Stimulated activated CD8-positive, alpha-beta memory T cell treated with anti-CD3 and anti-CD28 coated beads, Interleukin-2, amount 100 ng/mL, for 1 hour (primary cell): Measurements from ENCODE around the gene TLE4.

ENCODE experiments used
- DNase-seq, 2 donors: peaks; one replicate each; pipeline ENCODE4 v3.0.0-alpha.2; 2020; ENCODE audit warnings: low read depth in 2 of 2

Gene TLE4

DNA sequence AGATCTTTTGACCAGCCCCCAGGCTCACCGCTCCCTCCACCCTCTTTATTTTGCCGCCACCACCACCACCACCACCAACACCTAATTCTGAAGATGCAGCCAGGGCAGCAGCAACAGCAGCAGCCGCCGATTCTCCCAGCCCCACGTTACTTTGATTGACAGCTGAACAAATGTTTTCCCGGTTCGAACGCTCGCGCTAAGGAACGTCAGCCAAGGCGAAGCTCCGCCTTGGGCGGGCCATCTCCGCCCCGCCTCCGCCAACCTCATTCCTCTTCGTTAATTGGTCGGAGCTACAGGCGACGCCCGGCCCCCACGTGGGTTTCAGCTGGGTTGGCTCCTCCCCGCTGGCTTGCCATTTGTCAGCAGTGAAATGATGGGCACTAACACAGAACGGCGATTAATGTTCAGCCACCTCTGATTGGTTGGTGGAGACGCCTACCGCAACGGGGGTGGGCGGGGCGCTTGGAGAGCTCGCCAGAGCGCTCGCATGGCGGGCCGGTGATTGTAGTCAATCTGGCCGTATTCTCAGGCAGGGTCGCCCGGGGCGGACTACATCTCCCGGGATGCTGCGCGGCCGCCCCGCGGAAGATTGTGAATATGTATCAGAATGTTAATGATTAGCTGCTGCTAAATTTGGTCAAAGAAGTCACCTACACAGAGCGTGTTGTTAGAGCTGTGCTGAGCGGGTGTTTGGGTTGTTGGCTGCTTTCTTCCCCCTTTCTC is at the start of gene TLE4:
TLE4 (plus strand) TSS at position 657 of the 723 bp plus-strand sequence. CDS start 826 bp downstream, outside the sequence.
- DNase-seq: peak; percentile 99

DNA sequence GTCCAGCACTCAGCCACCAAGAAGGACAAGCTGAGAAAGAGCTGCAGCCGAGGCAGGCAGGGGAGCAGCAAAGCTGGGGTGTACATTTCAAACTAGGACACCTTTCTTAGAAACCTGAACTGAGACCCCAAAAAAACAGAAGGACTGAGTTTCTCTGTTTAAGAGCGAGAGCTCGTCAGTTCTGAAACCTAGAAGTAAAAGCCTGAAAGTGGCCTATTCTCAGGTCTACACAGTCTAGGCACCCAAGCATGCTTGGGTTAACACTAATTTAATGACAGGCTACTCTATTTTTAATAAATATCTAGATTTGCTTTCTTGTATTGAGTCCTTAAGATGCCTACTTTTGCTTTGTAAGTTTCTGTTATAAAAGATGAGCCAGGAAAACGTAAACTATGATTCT is 49.0 kb upstream of the TLE4 start:
- DNase-seq: no peak

DNA sequence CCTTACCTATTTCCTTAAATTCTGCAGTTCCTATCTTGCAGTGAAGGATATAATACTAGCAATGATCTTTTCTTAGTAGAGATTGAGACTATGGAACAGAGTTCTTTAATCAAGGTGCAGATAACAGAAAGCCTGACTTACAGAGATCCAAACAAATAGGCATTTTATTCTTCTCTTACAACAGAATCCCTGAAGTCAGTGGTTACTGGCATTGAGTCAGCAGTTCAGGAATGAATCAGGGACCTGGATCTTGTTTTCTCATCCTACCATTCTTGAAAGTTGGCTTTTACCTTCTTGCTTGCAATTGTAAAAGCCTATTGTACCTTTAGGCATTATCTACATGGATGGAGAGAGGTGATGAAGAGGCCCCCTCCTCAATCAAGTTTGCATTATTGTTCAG is 47.5 kb upstream of the TLE4 start:
- no peak for DNase-seq

DNA sequence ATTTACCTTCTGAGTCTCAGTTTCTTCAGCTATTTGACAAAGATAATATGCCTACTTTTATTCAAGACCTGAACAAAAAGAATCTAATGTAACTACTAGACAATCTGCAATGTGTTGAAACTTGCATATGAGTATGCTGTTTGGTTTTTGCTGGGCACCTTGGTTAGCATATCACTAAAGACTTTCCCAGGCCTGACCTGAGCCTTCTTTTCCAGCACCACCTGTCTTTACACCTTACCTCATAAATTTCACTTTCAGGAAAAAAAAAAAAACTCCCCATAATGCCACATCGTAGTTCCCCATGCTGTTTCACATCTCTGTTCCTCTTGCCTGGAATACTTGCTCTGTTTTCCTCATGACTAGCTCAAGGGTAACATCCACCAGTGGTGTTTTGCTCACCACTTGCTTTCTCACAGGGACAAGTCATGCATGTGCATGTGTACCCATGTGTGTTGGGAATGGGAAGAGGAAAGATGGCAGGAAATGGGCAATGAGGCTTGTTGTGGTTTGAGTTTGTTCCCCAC is 45.6 kb upstream of the TLE4 start:
- no peak for DNase-seq

DNA sequence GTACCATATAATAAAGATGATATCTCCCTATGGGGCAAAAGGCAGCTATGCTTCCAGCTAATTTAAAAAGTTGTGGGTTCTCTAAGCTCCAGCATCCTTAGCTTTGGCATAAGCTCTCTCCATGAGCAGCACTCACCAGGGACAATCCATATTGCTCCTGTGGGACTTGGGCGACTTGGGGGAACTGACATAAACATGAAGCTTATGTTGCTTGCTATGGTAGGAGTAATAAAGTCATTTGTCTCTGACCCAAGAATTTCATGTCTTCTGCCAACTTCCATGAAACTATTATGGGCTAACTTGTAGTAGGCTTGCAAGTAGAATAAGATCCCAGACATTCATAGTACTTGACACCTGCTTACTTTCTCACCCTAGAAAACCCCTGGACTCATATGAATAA is 36.2 kb upstream of the TLE4 start:
- no peak for DNase-seq

DNA sequence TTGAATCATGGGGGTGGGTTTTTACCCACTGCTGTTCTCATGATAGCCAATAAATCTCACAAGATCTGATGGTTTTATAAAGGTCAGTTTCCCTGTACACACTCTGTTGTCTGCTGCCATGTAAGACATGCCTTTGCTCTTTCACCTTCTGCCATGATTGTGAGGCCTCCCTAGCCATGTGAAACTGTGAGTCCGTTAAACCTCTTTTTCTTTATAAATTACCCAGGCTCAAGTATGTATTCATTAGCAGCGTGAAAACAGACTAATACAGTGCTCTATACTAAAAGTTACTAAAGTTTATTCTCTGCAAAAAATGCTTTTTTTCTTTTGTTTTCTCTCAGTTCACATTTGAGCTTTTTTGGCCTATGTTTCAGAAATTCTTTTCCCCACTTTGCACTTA is 33.9 kb upstream of the TLE4 start:
- no peak for DNase-seq

DNA sequence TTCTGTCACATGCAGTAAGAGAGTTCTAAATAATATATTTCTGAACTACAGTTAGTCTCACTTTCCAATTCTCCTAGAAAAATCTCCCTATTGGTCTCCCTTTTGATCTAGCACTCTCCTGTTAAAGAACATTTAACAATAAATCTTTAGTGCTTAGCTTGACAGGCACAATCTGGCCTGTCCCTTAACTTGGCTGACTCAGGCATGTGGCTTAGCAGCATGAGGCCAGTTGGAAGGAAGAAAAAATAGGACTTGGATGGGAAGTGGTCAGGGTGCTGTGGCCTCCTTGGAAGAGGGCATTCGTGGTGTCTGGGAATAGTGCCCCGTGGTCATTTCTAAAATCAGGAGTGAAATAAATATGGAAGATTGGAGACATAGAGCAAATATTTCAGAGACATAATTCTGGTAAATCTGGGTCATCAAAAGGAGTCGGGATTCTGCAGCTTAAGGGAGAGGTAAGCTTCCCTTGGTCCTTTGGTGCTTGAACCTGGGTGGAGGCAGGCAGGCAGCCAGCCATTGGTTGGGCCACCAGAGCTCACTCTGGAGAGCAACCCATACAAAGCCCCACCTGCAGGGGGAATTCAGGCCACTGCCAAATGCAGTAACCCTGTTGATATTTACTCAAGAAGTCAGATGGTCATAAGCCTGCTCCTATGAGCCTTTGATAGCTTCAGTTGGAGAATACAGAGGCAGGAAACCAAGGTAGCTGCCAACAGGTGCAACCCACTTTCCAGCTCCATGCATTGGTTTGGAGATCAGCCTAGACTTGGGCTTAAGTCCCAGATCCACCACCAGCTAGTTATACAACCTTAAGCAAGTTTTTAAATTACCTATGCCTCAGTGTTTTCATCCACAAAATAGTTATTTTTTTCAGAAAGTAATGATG is 28.8 kb upstream of the TLE4 start:
- DNase-seq: no peak

DNA sequence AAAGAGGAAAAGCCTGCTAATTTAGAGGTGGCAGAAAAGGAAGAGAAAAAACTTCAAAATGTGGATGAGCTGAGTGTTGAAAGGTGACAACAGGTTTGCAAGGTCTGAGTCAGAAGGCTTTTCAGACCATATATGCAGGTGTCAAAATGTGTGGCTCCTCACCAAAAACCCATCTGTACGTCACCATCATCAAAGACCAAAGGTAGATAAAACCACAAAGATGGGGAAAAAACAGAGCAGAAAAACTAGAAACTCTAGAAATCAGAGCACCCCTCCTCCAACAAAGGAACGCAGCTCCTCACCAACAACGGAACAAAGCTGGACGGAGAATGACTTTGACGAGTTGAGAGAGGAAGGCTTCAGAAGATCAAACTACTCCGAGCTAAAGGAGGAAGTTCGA is 27.4 kb upstream of the TLE4 start:
- DNase-seq: peak in 1 of 2 donors; percentile 4

DNA sequence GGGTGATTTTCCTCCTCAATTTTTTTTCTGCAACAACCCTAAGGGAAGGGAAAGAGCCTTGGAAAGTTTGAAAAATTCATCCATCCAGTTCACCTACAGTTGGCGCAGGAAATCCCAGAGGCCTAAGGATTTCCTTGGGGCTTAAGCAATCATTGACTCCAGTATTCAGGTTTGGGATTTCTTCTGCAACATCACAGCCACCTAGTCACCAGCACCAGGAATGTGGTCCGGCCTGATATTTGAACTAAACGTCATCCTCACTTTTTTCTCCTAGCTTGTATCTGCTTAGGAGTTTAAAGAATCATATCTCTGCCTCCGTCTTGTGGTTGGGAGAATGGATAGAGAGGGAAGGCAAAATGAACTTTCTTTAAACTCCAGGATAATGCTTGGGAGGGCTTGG is 20.2 kb upstream of the TLE4 start:
- no peak for DNase-seq

DNA sequence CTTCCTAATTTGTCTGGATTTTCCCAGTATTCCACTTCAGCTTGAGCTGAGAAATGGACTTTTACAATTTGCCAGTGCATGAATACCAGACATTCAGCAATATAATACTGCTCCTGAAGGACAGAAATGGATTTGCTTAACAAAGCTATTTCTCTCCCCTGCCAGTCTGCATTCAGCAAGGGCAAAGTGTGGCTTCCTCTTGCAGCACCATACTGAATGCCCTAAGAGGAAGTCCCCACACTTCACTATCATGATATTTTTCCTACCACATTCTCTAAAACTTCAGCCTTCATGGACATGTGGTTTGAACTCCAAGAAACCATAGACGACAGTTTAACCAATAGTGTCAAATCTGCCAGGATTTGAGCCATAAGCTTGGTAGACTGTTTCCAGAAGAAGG is 19.8 kb upstream of the TLE4 start:
- no peak for DNase-seq

DNA sequence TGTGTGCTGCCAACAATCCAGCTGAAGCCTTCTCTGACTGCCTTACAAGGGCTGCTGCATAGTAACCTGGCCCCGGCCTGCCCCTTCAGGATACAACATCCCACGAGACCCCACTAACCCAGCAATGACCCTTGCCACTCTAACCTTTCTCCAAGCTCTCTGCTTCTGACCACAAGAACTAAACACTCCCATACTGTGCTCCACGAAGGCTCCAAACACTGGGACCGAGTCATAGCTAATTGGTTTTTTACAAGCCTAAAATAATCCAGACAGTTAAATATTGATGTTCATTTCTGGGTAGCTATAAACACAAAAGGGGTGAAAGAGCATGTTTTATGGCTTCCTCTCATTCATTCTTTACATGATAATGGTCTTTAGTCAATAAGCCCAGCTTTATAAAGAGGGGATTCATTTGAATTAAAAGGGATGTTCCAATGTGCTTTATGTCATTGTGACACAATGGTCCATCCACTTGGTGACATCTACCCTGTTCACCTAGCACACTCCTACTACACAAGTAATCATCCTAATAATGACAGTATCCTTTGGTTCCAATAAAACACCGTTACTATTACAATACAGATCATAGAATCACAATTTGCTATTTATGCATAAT is 16.2 kb upstream of the TLE4 start:
- no peak for DNase-seq

DNA sequence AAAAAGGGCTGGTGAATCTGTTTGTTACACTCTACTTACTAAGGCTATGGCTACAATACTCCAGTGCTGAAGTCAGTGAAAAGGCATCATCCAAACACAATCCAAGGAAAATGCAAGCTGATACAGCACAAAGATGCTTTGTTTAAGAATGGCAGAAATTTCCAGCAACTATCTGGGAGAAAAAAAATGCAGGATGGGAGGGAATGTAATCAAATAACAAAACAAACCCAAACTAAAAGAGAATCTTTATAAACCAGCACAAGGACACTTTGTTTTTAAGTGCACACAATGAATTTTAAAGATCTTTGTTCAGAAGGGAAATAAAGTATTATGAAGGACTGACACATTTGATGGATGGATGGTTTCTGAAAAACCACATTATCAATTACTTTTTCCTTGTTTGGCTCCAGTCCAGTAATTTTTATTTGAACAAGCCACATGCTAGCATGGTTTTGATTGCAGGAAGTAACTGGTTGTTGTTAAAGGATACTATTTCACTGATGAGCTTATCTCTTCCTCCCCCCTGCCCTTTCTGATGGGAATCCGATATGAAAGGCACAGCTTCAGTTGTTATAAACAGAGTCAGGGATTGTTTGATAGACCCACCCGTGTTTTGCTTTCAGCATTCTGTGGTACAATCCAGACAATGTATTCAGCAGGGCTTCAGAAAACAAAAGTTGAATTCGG is 12.1 kb upstream of the TLE4 start:
- no peak for DNase-seq

DNA sequence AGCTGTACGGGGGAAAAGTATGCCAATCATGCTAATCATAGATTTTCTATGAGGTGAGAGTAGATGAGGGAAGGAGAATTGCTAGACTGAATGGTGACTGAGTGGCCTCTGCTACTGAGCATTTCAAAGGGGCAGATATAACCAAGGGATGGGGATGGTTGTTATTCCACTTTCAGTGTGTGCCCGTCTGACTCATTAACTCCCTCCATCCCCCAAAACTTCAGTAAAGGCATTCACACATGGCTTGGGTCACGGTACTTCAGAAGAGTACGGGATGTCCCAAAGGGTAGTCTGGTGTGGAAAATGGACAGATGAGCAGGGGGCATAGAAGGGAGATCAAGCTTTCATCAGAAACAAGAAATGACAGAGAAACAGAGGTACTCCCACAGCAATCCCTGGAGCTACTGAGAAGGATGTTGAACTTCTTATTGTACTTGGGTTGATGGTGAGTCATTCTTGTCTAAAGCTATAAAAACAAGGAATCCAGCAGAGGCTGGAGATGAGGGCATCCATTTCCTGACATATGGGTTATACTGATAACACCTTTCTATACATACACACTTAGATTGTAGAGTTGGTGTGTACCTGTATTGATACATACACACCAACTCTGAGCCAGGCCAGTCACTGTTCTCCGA is 8.9 kb upstream of the TLE4 start:
- DNase-seq: no peak

DNA sequence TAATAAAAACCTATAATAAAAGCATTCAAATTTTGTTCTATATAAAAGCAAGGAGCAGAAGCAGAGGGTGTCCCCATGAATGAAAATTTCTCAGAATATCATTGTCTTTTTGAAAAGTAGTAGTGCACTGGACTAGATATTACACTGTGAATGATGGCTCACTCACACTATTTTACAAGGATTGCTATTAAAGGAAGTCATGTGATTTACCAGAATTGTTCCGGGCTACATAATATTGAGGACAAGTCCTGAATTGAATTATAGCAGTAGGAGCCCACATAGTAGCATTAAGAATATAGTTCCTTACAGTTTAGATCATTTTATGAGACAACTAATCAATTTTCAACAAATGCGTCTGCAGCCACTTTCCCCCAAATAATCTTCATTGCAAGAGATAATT is 7.7 kb upstream of the TLE4 start:
- DNase-seq: no peak

DNA sequence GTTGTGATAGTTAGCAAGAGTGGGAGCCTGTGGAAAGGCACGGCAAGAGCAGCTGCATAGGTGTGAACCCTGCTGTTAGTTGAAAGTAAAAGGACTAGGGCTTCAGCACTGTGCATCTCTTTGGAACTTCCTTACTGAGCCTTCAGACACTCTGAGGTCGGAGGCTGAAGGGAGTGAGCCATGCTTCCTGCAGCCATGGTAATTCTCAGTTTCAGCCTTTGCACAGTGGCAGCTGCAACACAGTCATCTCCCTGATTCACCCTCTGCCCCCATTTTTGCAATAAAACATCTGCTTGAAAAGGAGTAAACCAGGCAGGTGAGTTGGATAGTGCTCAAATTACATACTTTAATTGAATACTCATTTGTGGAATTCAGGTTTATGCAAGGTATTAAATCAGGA is 6.5 kb upstream of the TLE4 start:
- DNase-seq: no peak

DNA sequence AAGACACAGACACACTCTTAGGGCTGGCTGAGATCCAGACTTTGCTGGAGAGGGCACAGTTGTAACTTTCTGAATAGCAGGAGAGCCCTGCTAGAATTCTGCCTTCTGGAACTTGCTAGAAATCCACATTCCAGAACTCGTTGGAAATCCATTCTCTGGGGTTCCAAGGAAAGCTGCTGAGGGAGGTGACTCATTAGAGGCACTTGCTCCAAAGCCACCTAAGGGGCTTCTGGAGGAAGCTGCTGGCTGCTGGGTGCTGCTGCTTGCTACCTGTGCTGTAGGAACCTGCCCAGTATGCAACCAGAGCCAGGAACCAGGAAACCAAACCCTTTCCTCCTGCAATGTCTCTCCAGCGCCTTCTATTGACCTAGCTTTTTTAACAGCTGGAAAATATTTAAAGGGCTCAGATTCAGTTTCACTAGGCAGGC is 4.1 kb upstream of the TLE4 start:
- DNase-seq: no peak

DNA sequence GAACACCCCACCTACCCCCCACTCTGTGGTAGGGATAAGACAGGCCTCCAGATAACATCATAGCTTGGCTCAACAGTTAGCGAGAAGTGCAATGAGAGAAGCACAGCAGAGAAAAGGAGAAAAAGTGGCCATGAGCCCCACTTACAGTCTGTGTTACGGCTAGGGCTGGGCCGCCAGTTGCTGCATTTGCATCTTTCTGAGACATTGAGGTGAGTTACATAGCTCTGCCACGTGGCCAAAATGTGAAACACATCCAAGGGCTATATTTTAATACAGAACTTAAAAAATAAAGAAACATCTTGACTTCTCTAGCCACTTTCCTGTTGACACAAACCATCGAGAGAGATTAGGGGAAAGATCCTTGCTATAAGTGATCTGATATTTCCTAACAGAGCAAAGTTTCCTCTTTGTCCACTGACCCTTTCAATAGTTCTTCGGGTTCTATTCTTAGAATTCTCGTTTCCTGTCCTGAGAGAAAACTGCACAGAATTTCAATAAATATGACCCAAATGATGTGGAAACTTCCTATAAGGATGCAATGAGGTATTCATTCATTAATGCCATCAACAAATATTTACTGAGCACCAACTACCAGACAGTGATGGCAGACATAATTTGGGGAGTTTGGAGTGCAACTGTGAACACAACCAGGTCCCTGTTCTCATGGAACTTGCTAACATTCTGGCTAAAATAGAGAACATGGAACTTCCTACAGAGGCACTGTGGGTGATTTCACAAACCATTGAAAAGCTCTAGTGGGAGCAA is 3.2 kb upstream of the TLE4 start:
- DNase-seq: no peak

DNA sequence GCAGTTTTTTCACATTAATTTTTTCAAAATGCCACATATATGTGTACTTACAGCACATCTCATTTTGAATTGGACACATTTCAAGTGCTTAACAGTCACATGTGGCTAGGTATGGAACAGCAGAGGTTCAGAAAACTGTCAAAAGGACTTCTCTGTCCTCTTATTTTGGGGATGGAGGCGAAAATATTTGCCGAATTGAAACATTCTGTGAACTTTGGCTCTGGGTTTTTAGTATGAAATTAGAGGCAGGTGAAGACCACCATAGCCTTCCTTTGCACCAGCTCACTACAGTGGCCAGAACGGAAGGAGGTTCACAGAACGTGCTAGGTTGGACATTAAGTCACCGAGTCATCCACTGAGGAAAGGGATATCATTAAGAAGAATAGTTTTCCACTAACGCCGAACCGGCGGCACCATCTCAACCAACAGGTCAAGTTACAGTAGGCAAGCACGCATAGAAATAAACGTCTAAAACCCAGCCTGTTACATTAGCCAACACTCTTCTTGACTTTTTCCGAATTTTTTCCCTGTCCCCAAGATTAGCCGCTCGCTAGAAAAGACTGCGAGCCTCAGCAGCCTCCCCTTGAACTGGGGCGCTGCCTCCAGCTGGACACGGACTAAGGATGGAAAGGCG is 1.8 kb upstream of the TLE4 start:
- DNase-seq: no peak

DNA sequence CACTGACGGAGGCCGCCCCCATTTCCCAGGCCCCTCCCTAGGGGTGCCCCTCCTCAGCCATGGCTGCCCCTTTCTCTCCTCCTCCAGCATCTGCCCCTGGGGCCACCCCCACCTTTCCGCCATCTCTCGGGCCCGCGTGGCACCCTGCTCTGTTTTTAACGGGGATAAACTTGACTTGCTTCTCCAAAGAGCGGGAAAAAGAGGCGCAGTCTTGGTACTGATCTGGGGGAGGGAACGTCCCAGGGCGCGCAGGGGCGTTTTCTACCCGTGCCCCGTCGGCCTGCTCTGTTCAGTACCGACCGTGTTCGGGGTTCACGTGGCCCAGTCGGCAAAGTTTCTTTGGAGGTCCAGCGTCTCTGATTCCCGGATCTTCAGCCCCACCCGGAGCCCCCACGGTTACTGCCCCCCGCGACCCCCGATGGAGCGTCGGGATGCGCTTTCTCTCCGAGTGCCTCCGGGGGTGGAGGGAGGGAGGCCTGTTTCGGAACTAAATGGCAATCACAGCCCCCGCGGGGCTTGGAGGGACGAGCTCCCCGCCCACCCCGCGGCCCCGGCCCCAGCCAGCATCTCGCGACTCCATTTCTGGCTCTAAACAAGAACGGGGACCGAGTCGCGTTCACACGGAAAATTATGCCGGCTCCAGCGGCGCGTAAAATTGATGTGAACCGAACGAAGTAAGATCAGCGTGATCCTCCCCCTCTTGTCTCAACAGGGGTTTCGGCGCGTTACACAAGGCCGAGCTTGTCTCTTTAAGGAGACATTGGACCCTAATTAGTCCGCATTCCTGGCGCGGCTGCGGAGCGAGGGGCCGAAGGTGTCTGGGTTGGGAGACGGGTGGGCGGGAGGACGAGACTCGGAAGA is 1.1 kb upstream of the TLE4 start:
- DNase-seq: peak in 1 of 2 donors; percentile 17
